GM18870 (cell line): Measurements from ENCODE around the gene HKDC1.
"Not testable (repeated sequence)": the region's sequence is repeated elsewhere in the genome, so short reads cannot be mapped to it uniquely, and the experiment has no call there.

Source experiments
- ATAC-seq: cut with Tn5 transposase; IDR thresholded peaks from one replicate; pipeline ENCODE4 v1.9.1; 2021; ENCODE audit warnings: moderate library complexity; ENCODE audit not compliant: unreplicated experiment

Gene HKDC1

GRCh38 chr10:69240455-69240854 is 20.3 kb downstream of the HKDC1 start:
- no peak for ATAC-seq

DNA sequence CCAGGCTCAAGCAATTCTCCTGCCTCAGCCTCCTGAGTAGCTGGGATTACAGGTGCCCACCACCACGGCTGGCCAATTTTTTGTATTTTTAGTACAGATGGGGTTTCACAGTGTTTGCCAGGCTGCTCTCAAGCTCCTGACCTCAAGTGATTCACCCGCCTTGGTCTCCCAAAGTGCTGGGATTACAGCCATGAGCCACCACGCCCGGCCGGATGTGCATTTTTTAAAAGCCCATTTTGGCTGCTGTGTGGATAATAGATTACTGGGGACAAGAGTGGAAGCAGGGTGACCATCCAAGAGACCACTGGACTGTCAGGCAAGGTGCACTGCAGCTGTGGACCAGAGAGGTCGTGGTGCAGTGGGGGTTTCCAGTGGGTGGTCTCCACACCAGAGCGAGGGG is 21.4 kb downstream of the HKDC1 start:
- no peak for ATAC-seq

DNA sequence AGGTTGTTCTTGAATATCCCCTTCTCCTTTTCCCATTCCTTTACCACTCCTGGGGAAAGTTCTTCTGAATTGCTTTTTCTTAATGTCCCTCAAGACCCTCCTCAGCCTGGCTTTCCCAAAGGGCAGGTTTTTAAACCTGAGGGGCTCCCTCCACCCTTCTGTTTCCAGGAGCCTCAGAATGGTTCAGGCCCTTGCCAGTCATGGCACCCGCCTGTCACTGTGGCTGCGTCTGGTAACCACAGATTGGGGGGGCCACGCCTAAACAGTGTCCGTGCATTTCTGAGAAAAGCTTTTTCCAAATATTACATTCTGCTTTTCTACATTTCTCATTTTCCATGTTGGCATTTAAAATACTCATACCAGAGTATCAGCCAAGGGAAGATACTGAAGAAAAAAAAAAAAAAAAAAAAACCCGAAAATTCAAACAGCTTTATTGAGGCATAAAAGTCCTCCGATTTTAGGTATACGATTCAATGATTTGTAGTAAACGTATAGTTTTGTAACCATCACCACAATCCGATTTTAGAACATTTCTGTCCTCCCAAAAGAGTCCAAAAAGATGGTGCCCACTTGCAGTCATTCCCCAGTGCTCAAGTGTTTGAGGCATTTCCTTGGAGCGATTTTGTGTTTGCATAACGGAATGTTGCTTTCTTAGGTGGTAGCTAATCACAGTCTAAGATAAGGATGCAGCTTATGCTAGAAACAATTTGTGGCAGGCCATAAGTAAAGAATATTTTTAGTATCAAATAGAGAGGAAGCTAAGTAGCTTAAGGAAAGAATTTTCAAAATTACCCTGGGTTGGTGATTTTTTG is 22.1 kb downstream of the HKDC1 start:
- no peak for ATAC-seq

DNA sequence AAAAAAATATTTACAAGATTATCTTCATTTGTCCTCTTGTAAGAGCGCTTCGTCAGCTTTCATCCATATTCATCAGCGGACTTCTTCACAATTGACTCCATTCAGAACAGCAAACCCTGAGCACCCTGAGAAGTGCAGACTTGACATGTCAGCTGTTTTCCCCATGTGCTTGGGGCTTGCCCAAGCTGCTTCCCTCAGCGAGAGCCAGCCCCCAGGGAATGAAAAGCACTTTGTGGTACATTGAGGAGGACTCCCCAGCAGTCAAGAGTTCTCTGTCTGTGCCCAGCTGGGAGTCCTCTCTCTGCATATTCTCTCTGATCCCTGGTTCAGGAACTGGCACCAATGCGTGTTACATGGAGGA is 22.7 kb downstream of the HKDC1 start:
- ATAC-seq, result no peak

DNA sequence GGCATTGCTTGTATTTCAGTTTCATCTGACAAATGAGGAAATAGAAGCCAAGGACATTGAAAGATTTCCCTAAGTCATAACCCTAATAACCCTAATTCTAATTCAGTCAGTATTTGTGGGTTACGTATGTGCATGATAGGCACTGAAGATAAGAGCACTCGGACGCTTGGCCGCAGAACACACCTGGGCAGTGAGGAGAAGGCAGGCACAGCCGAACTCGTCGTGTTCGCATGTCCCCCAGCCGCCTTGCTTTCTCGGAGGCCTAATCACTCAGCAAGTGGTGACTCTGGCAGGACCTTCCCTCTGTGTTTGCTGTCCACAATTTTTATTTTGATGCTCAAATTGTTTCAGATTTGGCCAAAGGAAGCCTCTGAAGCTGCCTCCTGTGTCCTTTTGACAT is 23.7 kb downstream of the HKDC1 start:
- no peak for ATAC-seq

DNA sequence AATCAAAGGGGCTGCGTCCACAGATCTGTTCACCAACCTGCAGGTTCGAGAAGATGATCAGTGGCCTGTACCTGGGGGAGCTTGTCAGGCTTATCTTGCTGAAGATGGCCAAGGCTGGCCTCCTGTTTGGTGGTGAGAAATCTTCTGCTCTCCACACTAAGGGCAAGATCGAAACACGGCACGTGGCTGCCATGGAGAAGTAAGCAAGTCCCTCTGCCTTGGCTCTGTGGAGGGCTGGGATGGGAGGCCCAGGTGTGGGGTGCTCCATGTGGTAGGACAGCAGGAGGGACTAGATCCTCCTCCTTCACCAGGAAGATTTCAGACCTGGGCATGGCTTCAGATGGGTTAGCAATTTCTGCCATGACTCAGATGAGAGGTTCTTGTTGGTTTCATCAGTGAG is 25.9 kb downstream of the HKDC1 start:
- no peak for ATAC-seq

GRCh38 chr10:69246581-69247312 is 26.6 kb downstream of the HKDC1 start:
- no peak for ATAC-seq

- ATAC-seq, result no peak
Observed at GRCh38 chr10:69247313-69247710, 27.2 kb downstream of the HKDC1 start.

DNA sequence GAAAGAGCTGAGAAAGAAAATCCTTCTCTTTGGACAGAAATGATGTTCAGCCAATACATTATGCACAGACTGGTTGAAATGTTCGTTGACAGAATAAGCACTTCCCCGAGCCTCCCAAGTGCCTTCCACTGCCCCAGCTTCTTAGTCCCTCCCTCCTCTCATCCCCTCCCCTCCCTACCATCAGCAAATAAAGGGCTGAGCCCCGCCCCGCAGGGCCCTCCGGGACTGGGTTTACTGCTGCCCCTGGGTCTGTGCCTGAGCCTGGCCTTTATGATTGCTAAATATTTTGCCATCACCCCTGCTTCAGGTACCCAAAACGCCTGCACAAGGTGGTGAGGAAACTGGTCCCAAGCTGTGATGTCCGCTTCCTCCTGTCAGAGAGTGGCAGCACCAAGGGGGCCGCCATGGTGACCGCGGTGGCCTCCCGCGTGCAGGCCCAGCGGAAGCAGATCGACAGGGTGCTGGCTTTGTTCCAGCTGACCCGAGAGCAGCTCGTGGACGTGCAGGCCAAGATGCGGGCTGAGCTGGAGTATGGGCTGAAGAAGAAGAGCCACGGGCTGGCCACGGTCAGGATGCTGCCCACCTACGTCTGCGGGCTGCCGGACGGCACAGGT is 28.1 kb downstream of the HKDC1 start:
- ATAC-seq, result no peak

- ATAC-seq, result no peak
Observed at GRCh38 chr10:69250041-69250440, 29.9 kb downstream of the HKDC1 start.

GRCh38 chr10:69251417-69251816 is 31.3 kb downstream of the HKDC1 start:
- not testable (repeated sequence) for ATAC-seq

- no peak for ATAC-seq
Observed at GRCh38 chr10:69253171-69253570, 33.0 kb downstream of the HKDC1 start.

- ATAC-seq, result no peak
Observed at GRCh38 chr10:69254877-69255276, 34.7 kb downstream of the HKDC1 start.

DNA sequence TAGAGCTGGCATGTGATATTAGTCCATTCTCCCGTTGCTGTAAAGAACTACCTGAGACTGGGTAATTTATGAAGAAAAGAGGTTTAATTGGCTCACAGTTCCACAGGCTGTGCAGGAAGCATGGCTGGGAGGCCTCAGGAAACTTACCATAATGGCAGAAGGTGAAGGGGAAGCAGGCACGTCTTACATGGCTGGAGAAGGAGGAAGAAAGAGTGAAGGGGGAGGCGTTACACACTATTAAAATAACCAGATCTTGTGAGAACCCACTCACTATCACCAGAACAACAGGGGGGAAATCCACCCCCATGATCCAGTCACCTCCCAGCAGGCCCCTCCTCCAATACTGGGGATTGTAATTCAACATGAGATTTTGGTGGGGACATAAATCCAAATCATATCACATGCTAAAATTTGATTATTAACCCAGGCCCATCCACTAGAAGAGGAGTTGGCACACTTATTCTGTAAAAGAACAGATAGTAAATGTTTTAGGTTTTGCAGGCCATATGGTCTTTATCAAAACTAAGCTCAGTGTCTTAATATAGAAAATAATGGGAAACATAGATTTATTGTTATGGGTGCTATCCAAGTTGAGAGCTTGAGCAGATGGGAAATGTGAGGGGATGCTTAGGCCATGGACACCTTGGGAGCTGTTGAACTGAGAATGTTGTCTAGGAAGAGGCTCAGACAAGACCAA is 39.6 kb downstream of the HKDC1 start:
- ATAC-seq, result no peak

DNA sequence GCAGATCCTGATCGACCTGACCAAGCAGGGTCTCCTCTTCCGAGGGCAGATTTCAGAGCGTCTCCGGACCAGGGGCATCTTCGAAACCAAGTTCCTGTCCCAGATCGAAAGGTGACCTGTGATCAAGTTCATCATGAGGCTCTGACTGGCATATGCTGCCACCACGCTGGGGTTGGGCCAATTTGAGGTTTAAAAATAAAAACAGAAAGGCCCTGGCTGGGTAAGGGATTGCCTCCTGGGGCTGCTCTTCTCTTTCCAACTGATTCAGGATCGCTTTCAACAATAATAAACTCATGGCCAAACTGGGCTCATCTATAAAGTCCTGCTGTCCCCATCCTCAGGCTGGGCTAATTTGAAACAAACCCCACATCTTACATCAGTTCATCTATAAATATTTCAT is 41.1 kb downstream of the HKDC1 start:
- ATAC-seq, result no peak

- ATAC-seq, result no peak
Observed at GRCh38 chr10:69262292-69262751, 42.2 kb downstream of the HKDC1 start.

- no peak for ATAC-seq
Observed at GRCh38 chr10:69265521-69265920, 45.4 kb downstream of the HKDC1 start.

DNA sequence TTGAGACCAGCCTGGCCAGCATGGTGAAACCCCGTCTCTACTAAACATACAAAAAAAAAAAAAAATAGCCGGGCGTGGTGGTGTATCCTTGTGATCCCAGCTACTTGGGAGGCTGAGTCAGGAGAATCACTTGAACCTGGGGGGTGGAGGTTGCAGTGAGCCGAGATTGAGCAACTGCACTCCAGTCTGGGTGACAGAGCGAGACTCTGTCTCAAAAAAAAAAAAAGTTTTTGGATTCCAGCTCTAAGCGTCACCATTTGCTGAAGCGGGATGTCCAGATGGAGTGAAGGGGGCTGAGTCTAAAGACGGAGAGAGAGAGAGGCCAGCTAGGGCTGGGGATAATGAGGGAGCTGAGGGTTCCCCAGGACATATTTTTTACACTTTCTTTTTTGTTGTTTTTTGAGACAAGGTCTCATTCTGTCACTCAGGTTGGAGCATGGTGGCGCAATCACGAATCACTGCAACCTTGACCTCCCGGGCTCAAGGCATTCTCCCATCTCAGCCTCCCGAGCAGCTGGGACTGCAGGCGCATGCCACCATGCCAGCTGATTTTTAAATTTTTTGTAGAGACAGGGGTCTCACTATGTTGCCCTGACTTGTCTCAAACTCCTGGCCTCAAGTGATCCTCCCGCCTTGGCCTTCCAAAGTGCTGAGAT is 48.8 kb downstream of the HKDC1 start:
- ATAC-seq, result no peak

- ATAC-seq, result no peak
Observed at GRCh38 chr10:69269761-69270160, 49.6 kb downstream of the HKDC1 start.

GRCh38 chr10:69270990-69271389 is 50.9 kb downstream of the HKDC1 start:
- no peak for ATAC-seq

DNA sequence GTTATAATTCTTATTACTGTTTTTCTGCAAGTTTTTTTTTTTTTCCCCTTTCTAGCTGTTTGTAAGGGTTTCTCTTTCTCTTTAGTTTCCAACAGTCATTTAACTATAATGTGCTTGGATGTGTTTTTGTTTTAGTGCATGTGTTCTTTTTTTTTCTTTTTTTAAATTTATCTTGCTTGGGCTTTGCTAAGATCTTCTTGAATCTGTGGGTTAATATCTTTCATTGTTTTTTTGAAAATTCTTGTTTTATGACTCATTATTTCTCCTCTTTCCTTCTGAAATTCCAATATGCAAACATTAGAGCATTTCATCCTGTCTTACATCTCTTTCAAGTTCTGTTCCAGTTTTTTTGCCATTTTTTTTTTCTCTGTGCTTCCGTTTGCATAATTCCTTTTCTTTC is 52.5 kb downstream of the HKDC1 start:
- ATAC-seq, result no peak
